HG02610 (cell line): ENCODE measurements around the gene ANXA11.

Experiments
- ATAC-seq: cut with Tn5 transposase; IDR thresholded peaks from one replicate; pipeline ENCODE4 v1.9.1; 2021; ENCODE audit warnings: mild to moderate bottlenecking, moderate library complexity; ENCODE audit not compliant: unreplicated experiment

ANXA11 gene

GRCh38 chr10:80122110-80122710 lies 83.1 kb downstream of the ANXA11 start:
- ATAC-seq: no peak

- ATAC-seq: no peak
Observed at GRCh38 chr10:80118669-80119068, 86.7 kb downstream of the ANXA11 start.

- ATAC-seq: no peak
Observed at GRCh38 chr10:80110986-80111385, 94.4 kb downstream of the ANXA11 start.

DNA sequence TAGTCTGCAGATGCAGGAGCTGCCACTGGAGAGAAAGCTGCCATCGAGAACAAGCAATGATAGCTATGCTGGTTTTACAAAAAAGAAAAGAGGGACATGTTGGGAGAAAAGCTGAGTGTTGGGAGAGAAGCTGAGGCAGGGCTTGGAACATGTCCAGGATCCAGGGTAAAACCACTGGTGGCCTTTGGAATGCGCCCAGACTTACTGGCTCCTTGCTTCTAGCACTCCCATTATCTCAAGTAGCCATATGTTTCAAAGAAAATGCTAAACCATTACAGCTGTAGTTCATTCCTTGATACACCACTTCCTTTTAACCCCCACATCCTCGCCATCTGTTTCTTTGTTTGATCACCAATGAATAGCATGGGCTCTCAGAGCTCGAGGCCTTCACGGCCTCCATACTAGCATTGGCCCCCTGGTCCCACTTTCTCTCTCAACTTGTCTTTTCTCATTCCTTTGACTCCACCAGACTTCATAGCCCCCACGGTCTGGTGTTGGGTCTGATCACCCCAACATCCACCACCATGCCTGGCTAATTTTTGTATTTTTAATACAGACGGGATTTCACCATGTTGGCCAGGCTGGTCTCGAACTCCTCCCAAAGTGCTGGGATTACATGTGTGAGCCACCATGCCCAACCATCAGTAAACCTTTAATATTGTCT lies 96.6 kb downstream of the ANXA11 start:
- ATAC-seq: no peak

DNA sequence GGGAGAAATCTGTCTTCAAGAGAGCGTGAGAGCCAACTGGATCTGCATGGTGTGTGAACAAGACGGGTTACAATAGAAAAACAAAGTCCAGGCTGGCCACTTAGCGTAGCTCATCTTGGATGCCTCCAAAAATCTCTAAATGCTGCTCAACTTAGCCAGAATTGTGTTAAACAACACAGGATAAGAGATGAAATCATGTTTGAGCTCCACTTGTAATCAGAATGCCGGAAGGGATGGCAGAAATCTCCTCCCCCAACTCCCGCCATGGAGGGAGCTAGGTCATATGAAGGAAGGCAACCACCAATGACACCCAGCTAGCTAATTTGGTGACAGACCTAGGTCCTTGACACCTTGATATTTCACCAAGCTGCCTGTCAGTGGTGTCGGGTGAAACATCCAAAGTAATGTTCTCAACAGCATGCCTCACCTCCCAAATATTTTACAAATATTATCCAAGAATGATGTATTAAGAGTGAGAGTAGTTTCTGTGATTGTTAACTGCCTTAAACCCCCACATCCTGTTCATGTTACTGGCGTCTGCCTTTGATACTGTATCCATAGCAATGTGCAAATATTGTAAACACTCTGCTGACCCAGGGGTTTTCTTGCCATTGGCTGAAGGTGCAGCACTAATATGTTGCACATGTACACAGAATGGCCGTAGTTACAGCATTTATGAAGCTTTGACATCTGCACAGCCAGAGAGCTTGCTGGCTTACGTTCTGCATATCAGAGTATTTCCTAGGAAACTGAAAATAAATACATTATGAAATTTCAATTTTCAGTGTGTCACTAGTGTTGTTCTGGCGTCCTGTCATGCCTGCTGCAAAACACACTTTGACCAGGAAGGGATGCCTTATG lies 101.0 kb downstream of the ANXA11 start:
- ATAC-seq: peak; percentile 59
